ENCODE data around the gene CAB39L. TPM values are rescaled to one million over a fixed set of nuclear protein-coding genes. Genes with fewer than 3 reads are reported as not detected.

The CAB39L gene
- total and polyA plus RNA-seq, 12 donors = 7.1 to 33.2 (median 16.9) TPM

DNA sequence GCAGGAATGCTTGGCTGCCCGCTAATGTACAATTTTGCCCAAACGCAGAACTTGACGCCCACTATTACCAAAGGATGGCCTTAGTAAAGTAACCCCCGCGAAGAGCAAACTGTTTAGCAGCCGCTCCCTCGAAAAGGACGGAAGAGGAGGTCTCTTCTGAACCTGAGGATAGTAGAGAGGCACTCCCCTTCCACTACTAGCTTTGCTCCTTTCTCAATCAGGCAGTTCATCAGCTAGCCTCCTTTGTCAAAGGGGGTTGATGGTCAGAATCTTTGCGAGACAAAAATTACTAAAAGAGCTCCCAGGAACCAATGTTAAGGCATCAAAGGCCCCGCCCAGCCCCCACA, 534 bp downstream of the CAB39L start:
- intact Hi-C loops (cut with DNase I) = loop anchor here in 2 of 10 donors (5.0 to 10.0 kb wide), 3 partner anchors 51 to 141 kb away; partner anchors contain the start of genes PHF11 (in 1 of the 2) and RCBTB1 (in 1 of the 2)
- no peaks in the 10 kb centered on the region for H3K9me3 ChIP-seq
- H3K27me3 ChIP-seq = no peaks in the 10 kb centered on the region
- peak overlapping the region; percentile 40 to 95 (median 86) for H3K4me3 ChIP-seq
- peak overlapping the region; percentile 72 to 96 (median 94) for H3K27ac ChIP-seq
- H3K4me1 ChIP-seq = peaks cover 0 to 43% (median 34%) of the 10 kb centered on the region in 9 donors
- 3 to 6% methylated on average over 10 of the region's 10 CpGs for WGBS, 2 donors
- peak in 3 of 8 donors; percentile 0 to 19 (median 1) for ATAC-seq
- TF ChIP-seq, protein P1, sequence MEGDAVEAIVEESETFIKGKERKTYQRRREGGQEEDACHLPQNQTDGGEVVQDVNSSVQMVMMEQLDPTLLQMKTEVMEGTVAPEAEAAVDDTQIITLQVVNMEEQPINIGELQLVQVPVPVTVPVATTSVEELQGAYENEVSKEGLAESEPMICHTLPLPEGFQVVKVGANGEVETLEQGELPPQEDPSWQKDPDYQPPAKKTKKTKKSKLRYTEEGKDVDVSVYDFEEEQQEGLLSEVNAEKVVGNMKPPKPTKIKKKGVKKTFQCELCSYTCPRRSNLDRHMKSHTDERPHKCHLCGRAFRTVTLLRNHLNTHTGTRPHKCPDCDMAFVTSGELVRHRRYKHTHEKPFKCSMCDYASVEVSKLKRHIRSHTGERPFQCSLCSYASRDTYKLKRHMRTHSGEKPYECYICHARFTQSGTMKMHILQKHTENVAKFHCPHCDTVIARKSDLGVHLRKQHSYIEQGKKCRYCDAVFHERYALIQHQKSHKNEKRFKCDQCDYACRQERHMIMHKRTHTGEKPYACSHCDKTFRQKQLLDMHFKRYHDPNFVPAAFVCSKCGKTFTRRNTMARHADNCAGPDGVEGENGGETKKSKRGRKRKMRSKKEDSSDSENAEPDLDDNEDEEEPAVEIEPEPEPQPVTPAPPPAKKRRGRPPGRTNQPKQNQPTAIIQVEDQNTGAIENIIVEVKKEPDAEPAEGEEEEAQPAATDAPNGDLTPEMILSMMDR (IDR thresholded peaks at IDR 0.05) = no peak
- no peak for DNase-seq
- no peaks in the 10 kb centered on the region for H3K36me3 ChIP-seq

DNA sequence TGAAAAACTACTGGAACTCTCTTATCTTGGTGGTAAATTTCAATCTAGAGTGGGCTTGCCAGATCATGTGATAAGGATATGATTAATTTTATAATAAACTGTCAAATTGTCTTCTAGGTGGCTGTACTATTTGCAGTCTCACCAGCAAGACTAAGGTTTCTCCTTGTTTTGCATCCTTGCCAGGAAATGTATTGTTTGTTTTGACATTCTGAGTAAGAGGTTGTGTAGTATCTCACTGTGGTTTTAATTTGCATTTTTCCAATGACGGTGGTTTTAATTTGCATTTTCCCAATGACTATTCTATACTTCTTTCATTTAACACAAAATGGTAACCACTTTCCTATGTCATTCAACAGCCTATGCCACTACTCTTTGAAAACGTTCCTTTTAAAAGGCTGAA, 2.0 kb downstream of the CAB39L start:
- no peaks in the 10 kb centered on the region for H3K9me3 ChIP-seq
- H3K27ac ChIP-seq = no peak overlapping the region
- no peak overlapping the region for H3K4me3 ChIP-seq
- ATAC-seq = no peak
- intact Hi-C loops (cut with DNase I) = loop anchor here in 2 of 10 donors (5.0 to 10.0 kb wide), 3 partner anchors 53 to 143 kb away; partner anchors contain the start of genes PHF11 (in 1 of the 2) and RCBTB1 (in 1 of the 2)
- no peak for DNase-seq
- H3K27me3 ChIP-seq = no peaks in the 10 kb centered on the region
- no peaks in the 10 kb centered on the region for H3K36me3 ChIP-seq
- peaks cover 0 to 30% (median 24%) of the 10 kb centered on the region in 9 donors for H3K4me1 ChIP-seq
- WGBS, 2 donors = 90 to 97% methylated on average over 2 of the region's 2 CpGs
- TF ChIP-seq, protein P1 (IDR thresholded peaks at IDR 0.05) = no peak

DNA sequence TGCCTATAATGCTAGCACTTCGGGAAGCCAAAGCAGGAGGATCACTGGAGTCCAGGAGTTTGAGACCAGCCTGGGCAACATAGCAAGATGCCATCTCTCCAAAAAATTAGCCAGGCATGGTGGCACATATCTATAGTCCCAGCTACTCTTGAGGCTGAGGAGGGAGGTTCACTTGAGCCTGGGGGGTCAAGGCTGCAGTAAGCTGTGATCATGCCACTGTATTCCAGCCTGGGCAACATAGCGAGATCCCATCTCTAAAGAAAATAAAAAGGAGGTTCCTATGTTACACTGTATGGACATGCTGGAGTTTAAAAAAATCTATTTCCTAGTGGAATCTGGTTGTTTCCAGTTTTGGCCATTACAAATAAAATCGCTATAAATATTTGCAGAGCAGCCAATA, 2.6 kb downstream of the CAB39L start:
- no peaks in the 10 kb centered on the region for H3K36me3 ChIP-seq
- no peak overlapping the region for H3K4me3 ChIP-seq
- 97 to 98% methylated on average over 3 of the region's 3 CpGs for WGBS, 2 donors
- ATAC-seq = no peak
- intact Hi-C loops (cut with DNase I) = loop anchor here in 2 of 10 donors (5.0 to 10.0 kb wide), 3 partner anchors 53 to 143 kb away; partner anchors contain the start of genes PHF11 (in 1 of the 2) and RCBTB1 (in 1 of the 2)
- H3K9me3 ChIP-seq = no peaks in the 10 kb centered on the region
- H3K27me3 ChIP-seq = no peaks in the 10 kb centered on the region
- H3K27ac ChIP-seq = no peak overlapping the region
- peaks cover 0 to 25% (median 18%) of the 10 kb centered on the region in 9 donors for H3K4me1 ChIP-seq
- no peak for DNase-seq
- TF ChIP-seq, protein P1 (IDR thresholded peaks at IDR 0.05) = no peak

DNA sequence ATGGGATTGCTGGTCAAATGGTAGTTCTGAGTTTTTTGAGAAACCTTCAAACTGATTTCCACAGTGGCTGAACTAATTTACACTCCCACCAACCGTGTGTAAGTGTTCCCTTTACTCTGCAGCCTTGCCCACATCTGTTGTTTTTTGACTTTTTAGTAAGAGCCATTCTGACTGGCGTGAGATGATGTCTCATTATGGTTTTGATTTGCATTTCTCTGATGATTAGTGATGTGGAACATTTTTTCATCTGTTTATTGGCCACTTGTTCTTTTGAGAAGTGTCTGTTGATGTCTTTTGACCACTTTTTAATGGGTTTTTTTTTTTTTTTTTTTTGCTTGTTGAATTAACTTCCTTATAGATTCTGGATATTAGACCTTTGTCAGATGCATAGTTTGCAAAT, 4.3 kb downstream of the CAB39L start:
- TF ChIP-seq, protein P1 (IDR thresholded peaks at IDR 0.05) = no peak
- no peaks in the 10 kb centered on the region for H3K36me3 ChIP-seq
- no peak overlapping the region for H3K4me3 ChIP-seq
- no peaks in the 10 kb centered on the region for H3K27me3 ChIP-seq
- H3K27ac ChIP-seq = no peak overlapping the region
- 87 to 88% methylated on average over 2 of the region's 2 CpGs for WGBS, 2 donors
- peaks cover 0 to 9% (median 6%) of the 10 kb centered on the region in 9 donors for H3K4me1 ChIP-seq
- DNase-seq (no peak), ATAC-seq (no peak)
- intact Hi-C loops (cut with DNase I) = loop anchor here in 7 of 10 donors (2.0 to 10.0 kb wide), 5 partner anchors 55 to 145 kb away; partner anchors contain the start of genes PHF11 (in 1 of the 7) and RCBTB1 (in 1 of the 7)
- no peaks in the 10 kb centered on the region for H3K9me3 ChIP-seq
